Psoas muscle (tissue), 8 donors: ENCODE measurements around the gene PLEKHA8. TPM values are rescaled to one million over a fixed set of nuclear protein-coding genes. Genes with fewer than 3 reads are reported as not detected.

Experiments
- ATAC-seq, 4 donors: fragments of 200-7000 bp; cut with Tn5 transposase; one replicate each; pipeline ENCODE4 v1.9.1; 2020; ENCODE audit warnings: moderate library complexity in 3 of 4, mild to moderate bottlenecking in 2 of 4
- DNase-seq, 2 donors: peaks; one replicate each; pipeline ENCODE4 v3.0.0-alpha.2; 2020
- H3K27ac ChIP-seq: fragments of 200-600 bp; one replicate; pipeline ENCODE4 v1.8.0; 2022
- H3K27me3 ChIP-seq, 3 donors: fragments of 200-600 bp in 1 of 3; one replicate each; pipeline versions ENCODE4 v1.6.1 to v1.8.0; 2013 to 2022; ENCODE audit warnings: low read length in 2 of 3, mild to moderate bottlenecking in 2 of 3, moderate library complexity in 1 of 3; ENCODE audit not compliant: insufficient read depth in 3 of 3
- H3K36me3 ChIP-seq, 2 donors: fragments of 200-600 bp in 1 of 2; one replicate each; pipeline versions ENCODE4 v1.6.1 to v1.8.0; 2013 to 2022; ENCODE audit warnings: low read depth in 1 of 2, mild to moderate bottlenecking in 1 of 2, moderate library complexity in 1 of 2; ENCODE audit not compliant: insufficient read depth in 1 of 2
- H3K4me1 ChIP-seq: fragments of 200-600 bp; one replicate; pipeline ENCODE4 v1.8.0; 2022
- H3K4me3 ChIP-seq: fragments of 200-600 bp; one replicate; pipeline ENCODE4 v1.8.0; 2022; ENCODE audit warnings: mild to moderate bottlenecking
- H3K9me3 ChIP-seq: fragments of 200-600 bp; one replicate; pipeline ENCODE4 v1.8.0; 2022
- WGBS, 3 donors: extraction: QIAGEN DNeasy Blood & Tissue Kit; methylation state at CpG; one replicate each; pipeline versions ENCODE4 v1.1.6 to v1.1.7; 2013; 5-methylcytosine and 5-hydroxymethylcytosine counted together
- intact Hi-C, 2 donors: fragments of 100-400 bp; cut with DNase I; formaldehyde crosslinking; loops; one replicate each; pipeline versions ENCODE4 v1.11.0 to v1.14.2; 2022
- polyA plus RNA-seq, 3 donors: library from polyadenylated mRNA; stranded (reverse); fragments of 200-250 nt; gene quantifications; one replicate each; pipeline ENCODE4 v1.2.3, GENCODE V29; 2013
- total RNA-seq, 4 donors: library from RNA; stranded (reverse); fragmentation: NEBNext Ultra II Directional in 2 of 4; extraction: Animal tissue kit (Norgen Biotek cat#: 25700) in 2 of 4; gene quantifications; one replicate each; pipeline versions ENCODE4 v1.2.1 to v1.2.4, GENCODE V29; 2021 to 2023
- TF ChIP-seq, protein P1 (sequence below): fragments of 200-600 bp; IDR thresholded peaks from one replicate; pipeline ENCODE4 v1.8.0; 2022; ENCODE audit warnings: antibody characterized with exemption
- donor health status: healthy with polysubstance abuse.
- donor health status: DM: no; HTN: no; CAD: no; lungs with moderate emphysema.
- donor health status: Bipolar disorder and iron deficiency.
- donor health status: healthy.
- donor health status: DM: yes; HTN: yes; CAD: no.
- donor health status: DM: no; HTN: no; CAD: no.
- donor health status: DM: no; HTN: no; CAD: no.
- donor health status: DM: yes; HTN: yes; CAD: no.

Gene PLEKHA8
- total and polyA plus RNA-seq, 7 donors = 1.3 to 4.0 (median 3.7) TPM

DNA sequence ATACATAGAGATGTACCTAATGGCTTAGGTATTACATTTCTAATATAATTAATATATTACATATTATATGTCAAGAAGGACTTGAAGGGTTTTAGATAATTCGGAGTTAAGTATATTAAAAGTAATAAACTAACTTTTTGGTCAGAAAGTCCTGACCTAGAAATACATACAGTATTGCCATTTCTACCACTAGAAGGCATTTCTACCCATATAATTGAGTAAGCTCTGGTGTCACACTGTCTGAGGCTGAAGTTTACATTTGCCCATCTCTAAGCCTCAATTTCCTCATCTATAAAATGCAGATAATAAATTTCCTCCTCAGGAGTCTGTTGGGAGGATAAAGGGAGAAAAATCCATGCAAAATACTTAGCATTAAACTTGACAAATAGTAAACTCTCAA is 8.8 kb upstream of the PLEKHA8 start:
- H3K27ac ChIP-seq = no peak overlapping the region
- no peak overlapping the region for H3K4me3 ChIP-seq
- H3K36me3 ChIP-seq = peaks cover 0 to 39% of the 10 kb centered on the region in 2 donors
- intact Hi-C loops = no loop called here
- H3K9me3 ChIP-seq = no peaks in the 10 kb centered on the region
- WGBS, 3 donors = 93 to 98% (median 97%) methylated on average over 1 of the region's 1 CpG
- no peaks in the 10 kb centered on the region for H3K4me1 ChIP-seq
- DNase-seq = no peak
- ATAC-seq = no peak
- H3K27me3 ChIP-seq = no peaks in the 10 kb centered on the region
- TF ChIP-seq, protein P1, sequence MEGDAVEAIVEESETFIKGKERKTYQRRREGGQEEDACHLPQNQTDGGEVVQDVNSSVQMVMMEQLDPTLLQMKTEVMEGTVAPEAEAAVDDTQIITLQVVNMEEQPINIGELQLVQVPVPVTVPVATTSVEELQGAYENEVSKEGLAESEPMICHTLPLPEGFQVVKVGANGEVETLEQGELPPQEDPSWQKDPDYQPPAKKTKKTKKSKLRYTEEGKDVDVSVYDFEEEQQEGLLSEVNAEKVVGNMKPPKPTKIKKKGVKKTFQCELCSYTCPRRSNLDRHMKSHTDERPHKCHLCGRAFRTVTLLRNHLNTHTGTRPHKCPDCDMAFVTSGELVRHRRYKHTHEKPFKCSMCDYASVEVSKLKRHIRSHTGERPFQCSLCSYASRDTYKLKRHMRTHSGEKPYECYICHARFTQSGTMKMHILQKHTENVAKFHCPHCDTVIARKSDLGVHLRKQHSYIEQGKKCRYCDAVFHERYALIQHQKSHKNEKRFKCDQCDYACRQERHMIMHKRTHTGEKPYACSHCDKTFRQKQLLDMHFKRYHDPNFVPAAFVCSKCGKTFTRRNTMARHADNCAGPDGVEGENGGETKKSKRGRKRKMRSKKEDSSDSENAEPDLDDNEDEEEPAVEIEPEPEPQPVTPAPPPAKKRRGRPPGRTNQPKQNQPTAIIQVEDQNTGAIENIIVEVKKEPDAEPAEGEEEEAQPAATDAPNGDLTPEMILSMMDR = no peak

DNA sequence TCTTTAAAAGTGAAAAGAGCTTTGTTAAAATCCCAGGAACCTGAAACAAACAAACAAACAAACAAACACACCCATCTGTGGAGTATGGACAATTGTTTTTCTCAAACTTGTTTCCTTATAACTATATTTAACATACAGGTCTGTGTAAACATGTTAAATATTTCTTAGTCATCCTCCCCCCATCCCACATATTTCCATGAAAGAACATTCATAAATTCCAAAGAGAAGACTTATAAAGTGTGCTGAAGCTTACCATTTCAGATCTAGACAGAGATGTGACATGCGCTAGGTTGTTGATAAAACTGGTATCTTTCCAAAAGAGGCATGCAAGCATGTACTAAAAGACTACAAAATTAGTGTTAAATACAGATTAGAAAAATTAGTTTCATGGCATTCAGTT is 8.3 kb upstream of the PLEKHA8 start:
- Histone ChIP-seq H3K4me3 (no peak overlapping the region), H3K27ac (no peak overlapping the region), H3K4me1 (peaks cover 1% of the 10 kb centered on the region), H3K36me3 (peaks cover 0 to 34% of the 10 kb centered on the region in 2 donors), H3K9me3 (no peaks in the 10 kb centered on the region), H3K27me3 (no peaks in the 10 kb centered on the region)
- WGBS, 3 donors = 96 to 100% (median 99%) methylated on average over 1 of the region's 1 CpG
- TF ChIP-seq, protein P1 = no peak
- ATAC-seq (no peak), DNase-seq (no peak)
- intact Hi-C loops = no loop called here

DNA sequence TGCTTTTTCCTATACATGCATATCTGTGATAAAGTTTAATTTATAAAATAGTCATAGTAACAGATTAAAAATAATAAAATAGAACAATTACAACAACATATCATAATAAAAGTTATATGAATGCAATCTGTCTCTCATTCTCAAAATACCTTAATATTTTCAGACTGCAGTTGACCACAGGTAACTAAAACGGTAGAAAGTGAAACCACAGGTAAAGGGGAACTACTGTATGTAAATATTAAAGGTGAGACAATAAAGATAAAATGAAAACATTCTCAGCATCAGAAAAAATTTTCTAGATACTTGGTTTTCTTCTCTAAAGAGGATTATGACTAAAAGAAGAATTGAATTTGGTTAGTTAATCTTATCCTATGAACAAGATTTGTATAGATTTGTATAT is 7.7 kb upstream of the PLEKHA8 start:
- no peak for ATAC-seq
- WGBS, 3 donors = 76 to 80% (median 78%) methylated on average over 1 of the region's 1 CpG

DNA sequence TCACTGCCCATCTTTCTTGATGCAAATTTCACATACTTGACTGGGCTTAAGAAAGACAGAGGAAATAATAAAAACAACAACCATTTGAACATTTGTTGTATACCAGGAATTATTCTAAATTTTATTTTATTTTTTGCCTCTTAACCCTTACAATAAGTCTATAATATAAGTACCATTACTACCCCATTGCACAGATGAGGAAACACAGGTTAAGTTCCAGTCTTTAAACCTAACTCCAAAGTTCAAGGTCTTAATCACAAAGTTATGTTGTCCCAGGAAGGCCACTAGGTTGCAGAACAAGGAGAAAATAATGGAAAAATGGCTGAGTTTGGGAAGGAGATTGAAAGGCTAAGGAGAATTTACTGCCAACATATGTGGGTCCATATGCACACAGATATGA is 5.2 kb upstream of the PLEKHA8 start:
- no peak for ATAC-seq
- DNase-seq = no peak
- intact Hi-C loops = no loop called here

More for the DNA sequence above, 7.7 kb upstream of the PLEKHA8 start:
- no peak overlapping the region for H3K27ac ChIP-seq
- peaks cover 7% of the 10 kb centered on the region for H3K4me1 ChIP-seq
- TF ChIP-seq, protein P1 = no peak
- no peaks in the 10 kb centered on the region for H3K27me3 ChIP-seq
- no peaks in the 10 kb centered on the region for H3K9me3 ChIP-seq
- H3K4me3 ChIP-seq = no peak overlapping the region
- intact Hi-C loops = no loop called here
- peaks cover 0 to 30% of the 10 kb centered on the region in 2 donors for H3K36me3 ChIP-seq
- DNase-seq = no peak

DNA sequence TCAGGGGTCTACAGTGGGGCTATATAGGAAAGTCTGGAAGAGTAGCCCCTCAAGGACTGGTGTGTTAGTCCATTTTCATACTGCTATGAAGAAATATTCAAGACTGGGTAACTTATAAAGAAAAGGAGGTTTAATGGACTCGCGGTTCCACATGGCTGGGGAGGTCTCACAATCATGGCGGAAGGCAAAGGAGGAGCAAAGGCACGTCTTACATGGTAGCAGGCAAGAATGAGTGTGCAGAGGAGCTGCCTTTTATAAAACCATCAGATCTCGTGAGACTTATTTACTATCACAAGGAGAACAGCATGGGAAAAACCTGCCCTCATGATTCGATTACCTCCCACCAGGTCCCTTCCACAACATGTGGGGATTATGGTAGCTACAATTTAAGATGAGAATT is 4.7 kb upstream of the PLEKHA8 start:
- Histone ChIP-seq H3K27ac (no peak overlapping the region), H3K4me1 (peaks cover 12% of the 10 kb centered on the region), H3K36me3 (peaks cover 0 to 6% of the 10 kb centered on the region in 2 donors), H3K4me3 (no peak overlapping the region), H3K27me3 (no peaks in the 10 kb centered on the region), H3K9me3 (no peaks in the 10 kb centered on the region)
- 97 to 98% (median 97%) methylated on average over 6 of the region's 6 CpGs for WGBS, 3 donors
- intact Hi-C loops = no loop called here
- TF ChIP-seq, protein P1 = no peak
- no peak for DNase-seq
- no peak for ATAC-seq

More for the DNA sequence above, 5.2 kb upstream of the PLEKHA8 start:
- Histone ChIP-seq H3K27ac (no peak overlapping the region), H3K27me3 (no peaks in the 10 kb centered on the region), H3K4me1 (peaks cover 12% of the 10 kb centered on the region), H3K9me3 (no peaks in the 10 kb centered on the region), H3K36me3 (peaks cover 0 to 11% of the 10 kb centered on the region in 2 donors), H3K4me3 (no peak overlapping the region)
- TF ChIP-seq, protein P1 = no peak
